NCI-H1694 treated with DMSO at 0.1 percent for 48 hours (cell line): Measurements from ENCODE around the gene MBD6.

Source experiments
- DNase-seq: peaks from one replicate; lab custom pipeline; 2025; lab: John Stamatoyannopoulos, UW

Gene MBD6, protein sequence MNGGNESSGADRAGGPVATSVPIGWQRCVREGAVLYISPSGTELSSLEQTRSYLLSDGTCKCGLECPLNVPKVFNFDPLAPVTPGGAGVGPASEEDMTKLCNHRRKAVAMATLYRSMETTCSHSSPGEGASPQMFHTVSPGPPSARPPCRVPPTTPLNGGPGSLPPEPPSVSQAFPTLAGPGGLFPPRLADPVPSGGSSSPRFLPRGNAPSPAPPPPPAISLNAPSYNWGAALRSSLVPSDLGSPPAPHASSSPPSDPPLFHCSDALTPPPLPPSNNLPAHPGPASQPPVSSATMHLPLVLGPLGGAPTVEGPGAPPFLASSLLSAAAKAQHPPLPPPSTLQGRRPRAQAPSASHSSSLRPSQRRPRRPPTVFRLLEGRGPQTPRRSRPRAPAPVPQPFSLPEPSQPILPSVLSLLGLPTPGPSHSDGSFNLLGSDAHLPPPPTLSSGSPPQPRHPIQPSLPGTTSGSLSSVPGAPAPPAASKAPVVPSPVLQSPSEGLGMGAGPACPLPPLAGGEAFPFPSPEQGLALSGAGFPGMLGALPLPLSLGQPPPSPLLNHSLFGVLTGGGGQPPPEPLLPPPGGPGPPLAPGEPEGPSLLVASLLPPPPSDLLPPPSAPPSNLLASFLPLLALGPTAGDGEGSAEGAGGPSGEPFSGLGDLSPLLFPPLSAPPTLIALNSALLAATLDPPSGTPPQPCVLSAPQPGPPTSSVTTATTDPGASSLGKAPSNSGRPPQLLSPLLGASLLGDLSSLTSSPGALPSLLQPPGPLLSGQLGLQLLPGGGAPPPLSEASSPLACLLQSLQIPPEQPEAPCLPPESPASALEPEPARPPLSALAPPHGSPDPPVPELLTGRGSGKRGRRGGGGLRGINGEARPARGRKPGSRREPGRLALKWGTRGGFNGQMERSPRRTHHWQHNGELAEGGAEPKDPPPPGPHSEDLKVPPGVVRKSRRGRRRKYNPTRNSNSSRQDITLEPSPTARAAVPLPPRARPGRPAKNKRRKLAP

DNA sequence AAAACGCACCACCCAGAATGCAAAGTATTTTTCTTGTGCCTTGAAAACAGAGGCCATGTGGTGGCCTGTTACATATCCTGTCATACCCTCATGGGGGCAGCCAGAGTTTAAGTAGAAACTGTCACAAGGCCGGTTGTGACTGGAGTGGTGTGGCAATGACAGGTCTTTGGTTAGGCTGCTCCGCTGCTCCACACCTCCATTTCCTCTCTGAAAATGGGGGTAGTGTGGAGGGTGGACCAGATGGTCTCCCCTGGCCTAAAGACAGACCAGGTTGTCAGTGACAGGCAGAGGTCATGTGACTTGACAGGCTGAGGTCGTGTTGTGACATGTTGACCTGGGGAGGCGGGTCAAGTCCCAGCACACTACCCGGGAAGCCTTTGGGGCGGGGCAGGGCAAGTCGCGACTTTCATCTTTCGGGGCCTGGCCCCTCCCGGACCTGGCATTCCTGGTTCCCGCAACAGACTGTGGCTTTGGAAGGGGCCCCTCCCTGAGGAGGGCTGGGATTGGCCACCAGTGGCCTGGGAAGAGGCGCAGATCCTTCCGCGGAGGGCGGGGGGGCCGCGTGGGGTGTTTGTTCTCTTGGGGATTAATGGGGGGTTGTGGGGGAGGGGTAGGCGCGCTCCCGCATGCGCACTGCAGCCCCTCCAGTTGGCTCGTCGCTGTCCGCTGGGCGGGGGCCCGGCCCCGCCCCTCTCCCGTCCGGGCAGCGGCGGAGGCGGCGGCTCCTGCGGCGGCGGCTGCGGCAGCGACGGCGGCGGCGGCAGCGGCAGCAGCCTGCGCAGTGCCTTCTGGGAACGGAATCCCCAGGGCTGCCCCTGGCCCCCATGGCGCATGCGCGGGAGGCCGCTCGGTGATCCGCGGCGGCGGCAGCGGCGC, at the start of gene MBD6:
Gene MBD6 (plus strand): TSS at position 814 of the 876 bp plus-strand sequence. CDS start 1,480 bp downstream, outside the sequence.
- peak; percentile 78 for DNase-seq

DNA sequence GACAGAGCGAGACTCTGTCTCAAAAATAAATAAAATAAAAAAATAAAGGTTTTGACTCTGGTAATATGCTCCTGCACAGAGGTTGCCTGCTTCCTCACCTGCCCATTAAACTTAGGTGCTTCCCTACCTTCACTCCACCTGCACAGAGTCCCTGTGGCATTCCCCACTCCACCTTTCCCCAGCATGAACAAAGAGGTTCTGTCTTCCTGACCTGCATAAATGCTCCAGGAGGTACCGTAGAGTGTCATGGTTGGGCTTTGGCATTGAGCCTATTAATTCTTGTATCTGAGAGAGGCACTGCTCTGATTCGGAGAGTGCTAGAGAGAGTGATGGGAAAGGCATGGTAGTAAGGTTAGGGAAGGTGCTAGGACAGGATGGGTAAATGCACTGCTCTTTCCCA, 49.2 kb upstream of the MBD6 start:
- DNase-seq = no peak

DNA sequence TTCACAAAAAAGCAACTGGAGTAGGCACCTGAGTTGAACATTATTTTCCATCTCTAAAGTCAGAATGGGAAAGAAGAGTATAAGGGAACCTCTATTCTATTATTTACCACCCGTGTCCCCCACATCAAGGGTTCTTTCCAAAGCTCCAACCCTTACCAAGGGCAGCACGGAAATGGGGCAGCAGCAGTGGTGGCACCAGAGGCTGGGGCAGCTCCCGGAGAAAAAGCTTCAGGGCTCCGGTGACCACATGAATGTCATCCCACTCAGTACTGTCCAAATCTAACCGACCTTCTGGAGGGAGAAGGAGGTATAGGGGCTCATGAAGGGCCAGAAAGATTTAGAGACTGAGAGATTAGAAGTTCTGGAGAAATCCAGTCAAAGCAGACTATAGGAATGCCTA, 48.7 kb upstream of the MBD6 start:
- no peak for DNase-seq

DNA sequence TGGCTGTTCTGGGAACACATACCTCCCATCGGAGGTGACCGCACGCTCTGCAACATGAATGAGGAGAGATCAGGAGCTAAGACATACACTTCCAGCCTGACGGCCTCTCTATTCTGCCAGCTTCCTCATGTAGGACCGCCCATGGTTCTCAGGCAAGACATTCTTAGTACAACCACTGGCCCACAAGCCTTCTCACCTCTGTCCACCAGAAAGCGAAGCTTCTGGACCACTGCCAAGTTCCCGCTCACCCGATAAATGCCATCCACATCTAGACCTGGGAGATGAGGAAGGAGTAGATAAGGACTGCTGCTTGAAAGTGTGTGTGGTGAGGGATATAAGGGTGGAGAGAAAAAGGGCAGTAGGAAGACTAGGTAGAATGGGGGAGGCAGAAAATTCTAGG, 48.2 kb upstream of the MBD6 start:
- no peak for DNase-seq

DNA sequence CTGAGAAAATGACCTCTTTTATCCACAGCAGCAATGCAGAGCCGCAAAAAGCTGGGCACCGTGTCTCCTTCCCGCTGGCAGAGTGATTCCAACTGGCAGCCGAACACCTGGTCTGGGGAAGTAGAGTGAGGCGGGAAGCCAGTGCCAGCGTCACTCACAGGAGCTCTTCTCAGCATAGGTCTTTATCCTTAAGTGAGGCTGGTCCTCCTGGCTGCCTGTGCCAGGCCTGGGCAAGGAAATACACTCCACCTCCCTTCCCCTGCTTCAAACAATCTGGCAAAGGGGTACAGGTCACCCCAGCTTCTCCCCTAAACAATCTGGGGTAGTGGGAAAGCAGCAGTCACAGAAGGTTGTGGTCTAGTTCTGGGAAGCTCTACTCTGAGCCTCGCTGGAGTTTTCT, 47.8 kb upstream of the MBD6 start:
- DNase-seq = no peak

DNA sequence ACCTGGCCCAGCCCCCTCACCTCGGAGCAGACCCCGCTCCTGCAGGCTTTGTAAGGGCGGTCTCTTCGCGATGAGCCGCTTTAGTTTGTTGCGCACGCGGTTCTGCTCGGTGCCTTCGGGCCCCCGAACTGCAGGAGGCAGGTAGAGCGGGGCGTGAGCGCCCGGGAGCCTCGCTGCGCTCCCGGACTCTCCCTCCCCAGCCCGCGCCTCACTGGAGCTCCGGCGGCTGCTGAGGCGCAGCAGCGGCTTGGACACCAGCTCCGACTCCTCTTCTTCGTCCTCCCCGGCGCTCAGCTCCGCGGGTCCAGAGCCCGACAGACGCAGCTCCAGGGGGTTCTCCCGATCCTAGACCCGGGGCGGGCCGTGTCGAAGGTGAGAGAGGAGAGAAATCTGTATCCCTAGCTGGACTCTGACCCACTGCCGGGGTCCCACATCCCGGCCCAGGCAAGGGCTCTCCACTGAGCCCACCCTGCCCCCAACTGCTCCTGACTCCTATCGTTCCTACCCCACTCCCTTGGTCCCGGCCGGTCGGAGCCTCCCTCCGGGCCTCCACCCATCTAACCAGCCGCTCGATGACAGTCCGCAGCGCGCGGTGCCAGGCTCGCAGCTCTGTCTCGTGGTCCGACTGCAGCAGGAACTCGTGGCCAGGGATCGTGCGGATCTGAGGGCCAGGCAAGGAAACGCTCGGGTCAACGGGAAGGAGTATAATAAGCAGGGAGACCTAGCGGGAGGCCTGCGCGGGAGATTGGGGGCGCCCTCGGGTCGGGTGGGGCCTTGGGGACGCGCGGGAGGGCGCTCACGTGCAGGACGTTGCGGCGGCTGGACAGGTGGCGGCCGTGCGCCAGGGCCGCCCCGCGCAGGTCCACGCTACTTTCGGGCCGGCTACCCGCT, 47.1 kb upstream of the MBD6 start:
- no peak for DNase-seq

DNA sequence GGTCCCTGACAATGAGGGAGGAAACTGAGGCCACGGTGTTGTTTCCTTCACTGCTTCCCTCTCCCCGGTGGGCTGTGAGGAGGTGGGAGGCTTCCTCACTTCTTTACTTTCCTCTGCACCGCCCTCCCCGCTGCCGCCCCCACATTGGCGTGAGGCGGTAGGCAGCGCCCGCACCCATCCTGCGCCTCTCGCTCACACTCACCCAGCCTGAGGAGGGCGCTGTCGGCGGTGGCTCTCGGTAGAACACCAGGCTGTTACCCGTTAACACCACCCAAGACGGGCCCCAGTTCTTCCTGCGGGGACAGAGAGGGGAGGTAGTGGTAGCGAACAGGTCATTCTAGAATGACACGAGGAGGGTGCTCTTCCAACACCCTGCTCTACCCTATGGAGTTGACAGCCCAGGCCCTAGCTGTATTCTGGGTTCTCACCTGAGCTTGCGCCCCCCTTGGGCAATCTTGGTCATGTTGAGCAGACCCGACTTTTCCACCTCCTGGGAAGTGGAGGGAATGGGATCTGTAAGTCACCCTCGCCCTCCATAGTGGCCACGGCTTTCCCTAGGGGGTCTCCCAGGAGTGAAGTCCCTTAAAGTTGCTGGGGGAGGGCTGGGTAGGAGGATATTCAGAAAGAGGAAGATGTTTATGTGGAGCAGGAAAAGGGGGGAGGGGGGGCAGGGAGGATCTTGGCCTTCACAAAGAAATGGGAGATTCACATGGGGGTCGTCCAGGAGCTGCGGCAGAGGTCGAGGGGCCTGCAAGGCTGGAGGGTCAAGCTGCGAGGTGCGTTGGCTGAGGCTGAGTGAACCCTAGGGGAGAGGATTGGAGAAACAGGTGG, 46.2 kb upstream of the MBD6 start:
- no peak for DNase-seq

DNA sequence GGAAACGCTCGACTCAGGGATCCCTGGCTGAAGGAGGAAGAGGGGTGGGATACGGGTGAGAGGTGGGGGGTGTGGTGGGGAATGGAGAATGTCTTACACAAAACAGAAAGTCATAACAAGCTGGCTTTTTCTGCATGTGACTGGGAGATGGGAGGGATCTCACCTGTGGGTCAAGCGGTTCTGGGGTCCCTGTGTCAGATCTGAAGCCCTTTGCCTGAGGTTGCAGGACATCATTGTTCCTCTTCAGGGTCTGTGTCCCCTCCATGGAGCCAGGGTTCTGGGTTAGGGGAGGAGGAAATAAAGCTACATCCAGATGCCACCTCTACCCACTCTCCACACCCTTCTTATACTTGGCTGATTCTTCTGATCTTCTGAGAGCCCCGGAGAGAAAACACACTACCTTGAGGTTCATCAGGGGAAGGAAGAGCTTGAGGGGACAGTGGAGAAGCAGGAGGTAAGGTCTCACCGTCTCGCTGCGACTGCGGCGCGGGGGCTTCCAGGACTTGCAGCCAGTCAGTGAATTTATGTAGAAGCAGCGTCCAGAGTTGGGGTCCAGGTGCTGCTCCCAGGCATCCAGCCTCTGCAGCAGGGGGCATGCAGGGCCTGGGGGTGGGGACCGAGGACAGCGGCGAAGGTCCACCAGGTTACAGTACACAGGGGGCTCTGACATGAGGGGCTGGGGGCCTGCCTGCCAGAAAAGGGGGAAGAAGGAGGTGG, 45.5 kb upstream of the MBD6 start:
- no peak for DNase-seq

DNA sequence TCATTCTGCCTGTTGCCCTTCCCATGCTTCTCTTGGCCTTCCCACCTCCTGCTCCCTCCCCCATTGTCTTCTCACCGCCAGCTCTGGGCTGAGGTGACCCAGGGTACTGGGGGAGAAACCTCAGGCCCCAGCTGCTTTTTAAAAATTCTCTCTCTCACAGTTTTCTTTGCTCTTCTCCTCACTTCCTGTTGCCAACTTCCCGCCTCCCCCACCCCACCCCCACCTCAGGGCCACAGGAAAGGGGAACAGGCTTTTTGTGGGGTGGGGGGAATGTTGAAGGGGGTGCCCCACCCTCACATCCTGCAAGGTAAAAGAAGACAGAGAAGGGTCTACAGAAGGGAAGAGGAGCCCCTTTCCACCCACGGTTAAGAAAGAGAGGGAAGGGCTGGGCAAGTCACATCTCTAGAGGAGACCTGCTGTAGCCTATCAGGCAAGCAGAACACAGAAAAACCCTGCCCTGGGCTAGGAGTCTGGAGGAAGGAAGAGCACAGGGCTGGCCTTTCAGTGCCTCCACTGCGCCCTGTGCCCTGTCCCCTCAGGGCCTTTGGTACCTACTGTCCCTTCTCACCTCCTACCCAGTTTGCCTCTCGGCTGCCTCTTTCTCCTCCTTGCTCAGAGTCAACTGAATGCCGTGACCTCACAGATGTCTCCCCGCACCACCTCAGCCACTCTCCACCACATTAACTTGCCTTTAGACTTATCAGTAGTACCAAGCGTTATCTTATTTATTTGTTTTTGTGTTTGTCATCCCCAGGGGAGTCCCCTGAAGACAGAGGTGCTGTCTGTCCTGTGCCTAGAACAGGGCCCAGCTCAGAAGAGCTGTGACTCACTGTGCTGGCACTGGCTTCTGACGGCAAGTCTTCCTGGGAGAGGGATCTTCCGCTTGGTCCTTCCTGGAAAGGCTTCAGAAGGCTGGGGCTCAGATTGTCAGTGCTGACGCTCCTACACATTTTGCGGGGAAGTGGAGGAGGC, 44.6 kb upstream of the MBD6 start:
- DNase-seq = no peak

DNA sequence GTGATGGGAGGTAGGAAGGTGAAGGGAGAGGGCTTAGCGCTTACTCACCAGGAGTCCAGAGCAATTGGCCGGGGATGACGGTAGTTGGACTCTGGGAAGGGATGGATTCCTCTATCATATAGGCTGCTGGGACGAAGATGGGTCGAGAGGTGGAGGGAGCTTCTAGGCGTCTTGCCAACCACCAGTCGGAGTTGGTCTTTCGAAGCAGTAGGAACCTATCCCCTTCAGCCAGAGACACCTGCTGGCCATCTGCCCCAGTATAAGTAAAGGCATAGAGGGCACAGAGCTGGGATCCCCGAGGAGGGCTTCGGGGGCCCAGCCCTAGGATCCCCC, 43.6 kb upstream of the MBD6 start:
- DNase-seq = no peak

DNA sequence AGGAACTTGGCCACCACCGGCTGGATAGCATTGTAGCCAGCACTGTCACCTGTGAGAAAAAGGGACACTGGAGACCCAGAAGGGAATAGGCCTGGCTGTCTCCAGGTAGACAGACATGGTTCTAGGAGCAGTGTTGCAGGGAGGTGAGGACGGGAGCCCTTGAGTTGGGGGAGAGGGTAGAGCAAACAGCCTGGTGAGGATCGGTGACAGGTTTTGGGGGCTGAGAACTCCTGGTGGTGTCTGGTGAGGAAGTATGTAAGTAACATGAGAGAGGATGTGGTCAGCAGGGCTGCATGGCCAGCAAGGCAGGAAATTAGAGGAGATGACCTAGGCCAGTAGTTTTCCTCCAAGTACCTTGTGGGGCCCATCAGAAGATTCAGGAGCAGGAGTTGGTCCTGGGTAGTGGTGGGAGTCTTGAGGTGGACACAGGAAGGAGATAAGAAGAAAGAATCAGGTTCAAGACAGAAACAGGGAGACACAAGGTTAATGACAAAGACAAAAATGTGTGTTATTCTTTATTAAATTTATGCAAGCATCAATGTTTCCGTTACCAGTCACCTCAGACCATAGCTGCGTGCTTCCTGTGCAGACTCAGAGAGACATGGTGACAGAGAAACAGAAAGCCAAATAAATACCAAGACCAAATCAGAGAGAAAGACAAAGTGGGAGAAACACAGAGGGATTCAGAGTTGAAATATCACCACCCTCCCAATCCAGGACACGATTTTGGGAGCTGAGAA, 43.1 kb upstream of the MBD6 start, which contains the start of gene ARHGAP9:
Gene ARHGAP9 (minus strand): TSS at position 491 of the 740 bp plus-strand sequence. CDS start 460 bp downstream, at position 31.
- DNase-seq = no peak

DNA sequence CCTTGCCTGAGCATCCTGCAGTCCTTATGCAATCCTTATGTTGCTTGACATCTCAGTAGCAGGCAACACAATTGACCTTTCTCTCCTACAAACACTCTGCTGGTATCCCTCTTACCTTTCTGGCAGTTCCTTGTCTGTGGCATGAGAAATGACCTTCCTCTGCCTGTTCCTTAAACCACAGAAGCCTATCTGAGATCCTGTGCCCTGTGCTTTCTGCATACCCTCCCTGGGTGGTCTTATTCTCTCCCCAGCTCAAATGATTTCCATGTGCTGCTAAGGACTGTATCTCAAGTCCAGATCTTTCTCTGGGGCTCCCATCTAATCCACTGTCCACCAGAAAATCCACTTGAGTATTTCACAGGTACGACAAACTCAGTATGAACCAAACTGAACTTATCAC, 41.0 kb upstream of the MBD6 start:
- DNase-seq = no peak

DNA sequence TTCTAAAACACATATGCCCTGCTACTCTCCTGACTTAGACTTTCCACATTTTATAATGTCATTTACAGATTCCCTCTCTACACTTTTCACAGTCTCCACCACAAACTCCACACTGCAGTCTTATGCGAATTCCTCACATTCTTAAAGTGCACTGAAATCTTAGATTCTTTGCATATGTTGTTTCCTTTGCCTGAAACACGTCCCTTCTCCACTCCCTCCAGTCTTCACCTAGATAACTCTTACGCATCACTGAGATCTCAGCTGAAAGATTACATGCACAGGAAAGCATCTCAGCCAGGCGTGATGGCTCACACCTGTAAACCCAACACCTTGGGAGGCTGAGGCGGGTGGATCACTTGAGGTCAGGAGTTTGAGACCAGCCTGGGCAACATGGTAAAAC, 39.2 kb upstream of the MBD6 start:
- no peak for DNase-seq

DNA sequence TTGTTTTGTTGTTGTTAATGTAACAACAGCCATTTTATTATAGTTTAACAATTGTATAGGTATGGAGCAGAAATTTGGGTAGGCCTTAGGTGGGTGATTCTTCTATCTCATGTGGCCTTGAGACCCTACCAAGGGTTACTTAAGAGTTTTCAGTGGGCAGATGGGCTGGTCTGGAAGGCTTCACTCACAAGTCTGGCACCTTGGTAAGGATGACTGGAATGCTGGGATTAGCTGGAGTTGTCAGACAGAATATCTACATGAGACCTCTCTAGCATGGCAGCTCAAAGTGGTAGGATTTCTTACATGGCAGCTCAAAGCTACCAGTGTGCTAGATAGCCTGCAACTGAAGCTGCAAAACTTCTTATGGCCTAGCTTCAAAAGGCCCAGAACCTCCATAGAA, 36.9 kb upstream of the MBD6 start:
- DNase-seq = no peak

DNA sequence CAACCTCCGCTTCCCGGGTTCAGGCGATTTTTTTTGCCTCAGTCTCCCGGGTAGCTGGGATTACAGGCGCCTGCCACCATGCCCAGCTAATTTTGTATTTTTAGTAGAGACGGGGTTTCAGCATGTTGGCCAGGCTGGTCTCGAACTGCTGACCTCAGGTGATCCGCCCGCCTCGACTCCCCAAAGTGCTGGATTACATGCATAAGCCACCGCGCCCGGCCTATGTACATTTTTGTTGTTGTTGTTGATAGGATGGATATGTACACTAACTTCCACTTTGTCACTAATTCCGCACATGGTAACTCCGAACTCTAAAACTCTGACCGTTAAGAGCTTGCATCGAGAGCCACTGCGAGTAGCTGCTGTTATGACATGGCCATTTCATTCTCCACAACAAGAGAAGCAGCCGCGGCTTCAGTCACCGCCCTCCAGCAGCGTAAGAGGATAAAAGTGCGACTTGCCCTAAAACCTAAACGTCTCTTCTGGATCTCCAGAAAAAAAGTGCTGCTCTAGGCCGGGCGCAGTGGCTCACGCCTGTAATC, 35.5 kb upstream of the MBD6 start:
- no peak for DNase-seq

DNA sequence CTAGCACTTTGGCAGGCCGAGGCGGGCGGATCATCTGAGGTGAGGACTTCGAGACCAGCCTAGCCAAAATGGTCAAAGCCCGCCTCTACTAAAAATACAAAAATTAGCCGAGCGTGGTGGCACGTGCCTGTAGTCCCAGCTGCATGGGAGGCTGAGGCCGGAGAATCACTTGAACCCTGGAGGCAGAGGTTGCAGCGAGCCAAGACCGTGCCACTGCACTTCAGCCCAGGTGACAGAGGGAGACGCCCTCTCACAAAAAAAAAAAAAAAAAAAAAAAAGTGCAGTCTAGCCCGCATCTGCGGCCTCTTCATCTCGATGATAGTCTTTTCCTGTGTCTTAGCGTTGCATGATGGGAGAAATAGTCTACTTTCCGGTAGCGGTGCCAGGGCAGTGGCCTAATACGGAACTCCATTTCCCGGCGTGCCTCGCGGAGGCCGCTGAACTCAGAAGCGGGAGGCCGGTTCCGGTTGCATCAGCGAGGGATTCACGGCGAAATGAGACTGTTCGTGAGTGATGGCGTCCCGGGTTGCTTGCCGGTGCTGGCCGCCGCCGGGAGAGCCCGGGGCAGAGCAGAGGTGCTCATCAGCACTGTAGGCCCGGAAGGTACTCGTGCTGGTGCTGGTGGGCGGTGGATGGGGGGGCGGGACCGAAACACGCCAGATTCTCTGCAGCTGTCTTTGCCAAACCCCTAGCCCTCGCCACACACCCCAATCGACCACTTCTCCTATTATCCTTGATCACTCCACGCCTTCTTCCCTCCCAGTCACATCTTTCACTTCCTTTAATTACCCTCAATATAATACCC, 34.8 kb upstream of the MBD6 start, which contains the start of gene MARS1:
Gene MARS1 (plus strand): TSS at position 472 of the 805 bp plus-strand sequence. CDS start 23 bp downstream, at position 495.
- peak; percentile 93 for DNase-seq
